ENCODE measurements around the gene CARS1. TPM values are rescaled to one million over a fixed set of nuclear protein-coding genes. Genes with fewer than 3 reads are reported as not detected.

The CARS1 gene
- total and polyA plus RNA-seq, 2 experiments from 2014 or later = 72.9 to 95.9 TPM

DNA sequence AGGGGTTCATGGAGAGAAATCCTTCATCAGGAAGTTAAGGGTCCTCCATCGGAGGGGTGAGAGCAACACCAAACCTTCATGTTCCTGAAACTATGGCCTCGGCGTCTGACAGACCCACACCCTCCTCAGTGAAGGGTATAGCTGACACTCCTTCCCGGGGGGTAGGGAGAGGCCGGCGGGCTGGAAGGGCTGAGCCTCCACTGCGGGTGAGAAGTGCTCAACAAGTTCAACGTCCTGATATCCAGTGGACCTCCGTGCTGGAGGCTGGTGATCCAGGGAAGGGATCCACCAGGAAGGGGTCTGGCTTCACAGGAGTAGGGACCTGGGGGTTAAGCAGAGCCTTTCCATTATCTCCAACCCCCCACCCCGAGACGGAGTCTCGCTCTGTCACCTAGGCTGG is 12.3 kb downstream of the CARS1 start (continued):
- TF ChIP-seq, protein P1, sequence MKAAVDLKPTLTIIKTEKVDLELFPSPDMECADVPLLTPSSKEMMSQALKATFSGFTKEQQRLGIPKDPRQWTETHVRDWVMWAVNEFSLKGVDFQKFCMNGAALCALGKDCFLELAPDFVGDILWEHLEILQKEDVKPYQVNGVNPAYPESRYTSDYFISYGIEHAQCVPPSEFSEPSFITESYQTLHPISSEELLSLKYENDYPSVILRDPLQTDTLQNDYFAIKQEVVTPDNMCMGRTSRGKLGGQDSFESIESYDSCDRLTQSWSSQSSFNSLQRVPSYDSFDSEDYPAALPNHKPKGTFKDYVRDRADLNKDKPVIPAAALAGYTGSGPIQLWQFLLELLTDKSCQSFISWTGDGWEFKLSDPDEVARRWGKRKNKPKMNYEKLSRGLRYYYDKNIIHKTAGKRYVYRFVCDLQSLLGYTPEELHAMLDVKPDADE (IDR thresholded peaks at IDR 0.05) = no peak
- TF ChIP-seq STAT1 (IDR thresholded peaks at IDR 0.05; ENCODE audit: unreplicated experiment) (no peak), ZNF331 (CRISPR knock-in tag; IDR thresholded peaks at IDR 0.05; ENCODE audit: low read depth) (no peak), EZH2 (IDR thresholded peaks at IDR 0.05; ENCODE audit: low read depth, unreplicated experiment) (no peak)
- TF ChIP-seq, protein P2, sequence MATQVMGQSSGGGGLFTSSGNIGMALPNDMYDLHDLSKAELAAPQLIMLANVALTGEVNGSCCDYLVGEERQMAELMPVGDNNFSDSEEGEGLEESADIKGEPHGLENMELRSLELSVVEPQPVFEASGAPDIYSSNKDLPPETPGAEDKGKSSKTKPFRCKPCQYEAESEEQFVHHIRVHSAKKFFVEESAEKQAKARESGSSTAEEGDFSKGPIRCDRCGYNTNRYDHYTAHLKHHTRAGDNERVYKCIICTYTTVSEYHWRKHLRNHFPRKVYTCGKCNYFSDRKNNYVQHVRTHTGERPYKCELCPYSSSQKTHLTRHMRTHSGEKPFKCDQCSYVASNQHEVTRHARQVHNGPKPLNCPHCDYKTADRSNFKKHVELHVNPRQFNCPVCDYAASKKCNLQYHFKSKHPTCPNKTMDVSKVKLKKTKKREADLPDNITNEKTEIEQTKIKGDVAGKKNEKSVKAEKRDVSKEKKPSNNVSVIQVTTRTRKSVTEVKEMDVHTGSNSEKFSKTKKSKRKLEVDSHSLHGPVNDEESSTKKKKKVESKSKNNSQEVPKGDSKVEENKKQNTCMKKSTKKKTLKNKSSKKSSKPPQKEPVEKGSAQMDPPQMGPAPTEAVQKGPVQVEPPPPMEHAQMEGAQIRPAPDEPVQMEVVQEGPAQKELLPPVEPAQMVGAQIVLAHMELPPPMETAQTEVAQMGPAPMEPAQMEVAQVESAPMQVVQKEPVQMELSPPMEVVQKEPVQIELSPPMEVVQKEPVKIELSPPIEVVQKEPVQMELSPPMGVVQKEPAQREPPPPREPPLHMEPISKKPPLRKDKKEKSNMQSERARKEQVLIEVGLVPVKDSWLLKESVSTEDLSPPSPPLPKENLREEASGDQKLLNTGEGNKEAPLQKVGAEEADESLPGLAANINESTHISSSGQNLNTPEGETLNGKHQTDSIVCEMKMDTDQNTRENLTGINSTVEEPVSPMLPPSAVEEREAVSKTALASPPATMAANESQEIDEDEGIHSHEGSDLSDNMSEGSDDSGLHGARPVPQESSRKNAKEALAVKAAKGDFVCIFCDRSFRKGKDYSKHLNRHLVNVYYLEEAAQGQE (IDR thresholded peaks at IDR 0.05; ENCODE audit: unreplicated experiment) = no peak

DNA sequence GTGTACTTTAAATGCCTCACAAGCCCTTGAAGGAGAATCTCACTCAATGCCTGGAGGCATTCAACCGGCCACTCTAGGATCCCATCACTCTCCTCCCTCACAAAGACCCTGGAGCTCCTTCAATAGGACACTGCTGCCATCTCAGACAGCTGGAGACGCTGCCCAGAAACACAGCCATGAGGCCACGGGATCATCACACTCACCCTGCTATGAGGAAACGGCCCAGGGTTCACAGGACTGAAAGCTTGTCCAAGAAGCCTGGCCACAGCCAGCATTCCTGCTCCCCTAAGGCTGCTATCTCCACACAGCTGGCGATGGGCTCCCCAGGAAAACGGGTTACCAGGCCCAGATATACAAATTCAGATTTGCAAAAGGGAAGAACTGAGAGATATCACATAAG is 13.2 kb downstream of the CARS1 start:
- H4K20me1 ChIP-seq (replicated peaks; ENCODE audit: insufficient read depth) = peaks cover 42% of the 10 kb centered on the region
- no peak for ATAC-seq
- no peak for TF ChIP-seq JUNB (IDR thresholded peaks at IDR 0.05; ENCODE audit: unreplicated experiment)
- no peak for TF ChIP-seq EZH2phosphoT487 (IDR thresholded peaks at IDR 0.05; ENCODE audit: unreplicated experiment)
- TF ChIP-seq CREB1 (CRISPR knock-in tag; IDR thresholded peaks at IDR 0.05; ENCODE audit: low read depth) = no peak
- TF ChIP-seq, protein P1 (IDR thresholded peaks at IDR 0.05) = no peak
- TF ChIP-seq, protein P3, sequence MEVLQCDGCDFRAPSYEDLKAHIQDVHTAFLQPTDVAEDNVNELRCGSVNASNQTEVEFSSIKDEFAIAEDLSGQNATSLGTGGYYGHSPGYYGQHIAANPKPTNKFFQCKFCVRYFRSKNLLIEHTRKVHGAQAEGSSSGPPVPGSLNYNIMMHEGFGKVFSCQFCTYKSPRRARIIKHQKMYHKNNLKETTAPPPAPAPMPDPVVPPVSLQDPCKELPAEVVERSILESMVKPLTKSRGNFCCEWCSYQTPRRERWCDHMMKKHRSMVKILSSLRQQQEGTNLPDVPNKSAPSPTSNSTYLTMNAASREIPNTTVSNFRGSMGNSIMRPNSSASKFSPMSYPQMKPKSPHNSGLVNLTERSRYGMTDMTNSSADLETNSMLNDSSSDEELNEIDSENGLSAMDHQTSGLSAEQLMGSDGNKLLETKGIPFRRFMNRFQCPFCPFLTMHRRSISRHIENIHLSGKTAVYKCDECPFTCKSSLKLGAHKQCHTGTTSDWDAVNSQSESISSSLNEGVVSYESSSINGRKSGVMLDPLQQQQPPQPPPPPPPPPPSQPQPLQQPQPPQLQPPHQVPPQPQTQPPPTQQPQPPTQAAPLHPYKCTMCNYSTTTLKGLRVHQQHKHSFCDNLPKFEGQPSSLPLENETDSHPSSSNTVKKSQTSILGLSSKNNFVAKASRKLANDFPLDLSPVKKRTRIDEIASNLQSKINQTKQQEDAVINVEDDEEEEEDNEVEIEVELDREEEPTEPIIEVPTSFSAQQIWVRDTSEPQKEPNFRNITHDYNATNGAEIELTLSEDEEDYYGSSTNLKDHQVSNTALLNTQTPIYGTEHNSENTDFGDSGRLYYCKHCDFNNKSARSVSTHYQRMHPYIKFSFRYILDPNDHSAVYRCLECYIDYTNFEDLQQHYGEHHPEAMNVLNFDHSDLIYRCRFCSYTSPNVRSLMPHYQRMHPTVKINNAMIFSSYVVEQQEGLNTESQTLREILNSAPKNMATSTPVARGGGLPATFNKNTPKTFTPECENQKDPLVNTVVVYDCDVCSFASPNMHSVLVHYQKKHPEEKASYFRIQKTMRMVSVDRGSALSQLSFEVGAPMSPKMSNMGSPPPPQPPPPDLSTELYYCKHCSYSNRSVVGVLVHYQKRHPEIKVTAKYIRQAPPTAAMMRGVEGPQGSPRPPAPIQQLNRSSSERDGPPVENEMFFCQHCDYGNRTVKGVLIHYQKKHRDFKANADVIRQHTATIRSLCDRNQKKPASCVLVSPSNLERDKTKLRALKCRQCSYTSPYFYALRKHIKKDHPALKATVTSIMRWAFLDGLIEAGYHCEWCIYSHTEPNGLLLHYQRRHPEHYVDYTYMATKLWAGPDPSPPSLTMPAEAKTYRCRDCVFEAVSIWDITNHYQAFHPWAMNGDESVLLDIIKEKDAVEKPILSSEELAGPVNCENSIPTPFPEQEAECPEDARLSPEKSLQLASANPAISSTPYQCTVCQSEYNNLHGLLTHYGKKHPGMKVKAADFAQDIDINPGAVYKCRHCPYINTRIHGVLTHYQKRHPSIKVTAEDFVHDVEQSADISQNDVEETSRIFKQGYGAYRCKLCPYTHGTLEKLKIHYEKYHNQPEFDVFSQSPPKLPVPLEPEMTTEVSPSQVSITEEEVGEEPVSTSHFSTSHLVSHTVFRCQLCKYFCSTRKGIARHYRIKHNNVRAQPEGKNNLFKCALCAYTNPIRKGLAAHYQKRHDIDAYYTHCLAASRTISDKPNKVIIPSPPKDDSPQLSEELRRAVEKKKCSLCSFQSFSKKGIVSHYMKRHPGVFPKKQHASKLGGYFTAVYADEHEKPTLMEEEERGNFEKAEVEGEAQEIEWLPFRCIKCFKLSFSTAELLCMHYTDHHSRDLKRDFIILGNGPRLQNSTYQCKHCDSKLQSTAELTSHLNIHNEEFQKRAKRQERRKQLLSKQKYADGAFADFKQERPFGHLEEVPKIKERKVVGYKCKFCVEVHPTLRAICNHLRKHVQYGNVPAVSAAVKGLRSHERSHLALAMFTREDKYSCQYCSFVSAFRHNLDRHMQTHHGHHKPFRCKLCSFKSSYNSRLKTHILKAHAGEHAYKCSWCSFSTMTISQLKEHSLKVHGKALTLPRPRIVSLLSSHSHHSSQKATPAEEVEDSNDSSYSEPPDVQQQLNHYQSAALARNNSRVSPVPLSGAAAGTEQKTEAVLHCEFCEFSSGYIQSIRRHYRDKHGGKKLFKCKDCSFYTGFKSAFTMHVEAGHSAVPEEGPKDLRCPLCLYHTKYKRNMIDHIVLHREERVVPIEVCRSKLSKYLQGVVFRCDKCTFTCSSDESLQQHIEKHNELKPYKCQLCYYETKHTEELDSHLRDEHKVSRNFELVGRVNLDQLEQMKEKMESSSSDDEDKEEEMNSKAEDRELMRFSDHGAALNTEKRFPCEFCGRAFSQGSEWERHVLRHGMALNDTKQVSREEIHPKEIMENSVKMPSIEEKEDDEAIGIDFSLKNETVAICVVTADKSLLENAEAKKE (CRISPR knock-in tag; IDR thresholded peaks at IDR 0.05) = no peak
- no peak for TF ChIP-seq ZNF331 (CRISPR knock-in tag; IDR thresholded peaks at IDR 0.05; ENCODE audit: low read depth)

More for the DNA sequence above, 13.2 kb downstream of the CARS1 start:
- Histone ChIP-seq H3K79me2 (replicated peaks; ENCODE audit: insufficient read depth) (peaks cover 83% of the 10 kb centered on the region), H3K27ac (ENCODE audit: low read depth) (no peak overlapping the region), H3K4me1 (ENCODE audit: insufficient read depth) (no peaks in the 10 kb centered on the region), H3K4me2 (no peak overlapping the region), H2AFZ (no peak overlapping the region), H3K9me2 (ENCODE audit: insufficient read depth) (no peaks in the 10 kb centered on the region), H3K27me3 (ENCODE audit: insufficient read depth) (no peaks in the 10 kb centered on the region), H3F3A (replicated peaks; ENCODE audit: low read depth) (peaks cover 6% of the 10 kb centered on the region; the same call in 1 of the 2 replicates), H3K36me3 (ENCODE audit: insufficient read depth) (peaks cover 26% of the 10 kb centered on the region), H3K4me3 (no peak overlapping the region)
- H3K36me3 Mint-ChIP-seq (ENCODE audit: low read depth) = peaks cover 65% of the 10 kb centered on the region
- peak overlapping the region; percentile 38; the same call in 1 of the 2 replicates for H3K27ac Mint-ChIP-seq
- no peak overlapping the region for H3K4me3 Mint-ChIP-seq
- H3K9me3 Mint-ChIP-seq = no peaks in the 10 kb centered on the region
- H3K4me1 Mint-ChIP-seq = peaks cover 15% of the 10 kb centered on the region
- no peak for DNase-seq (ENCODE audit: low spot score)
- H3K27me3 Mint-ChIP-seq (ENCODE audit: insufficient read depth, low read depth, poor library complexity) = peaks cover 11% of the 10 kb centered on the region

Measured in GM23338 (cell line).